K562 (cell line): Measurements from ENCODE around the gene EYA2. TPM values are rescaled to one million over a fixed set of nuclear protein-coding genes. Genes with fewer than 3 reads are reported as not detected.

Experiments
- ATAC-seq: fragments of 200-7000 bp; cut with Tn5 transposase; 3 replicates; pipeline ENCODE4 v1.9.1; 2020; ENCODE audit warnings: moderate library complexity
- BruUV-seq: library from RNA; stranded (reverse); fragments of 400-500 nt; replicated peaks from 2 replicates; lab custom pipeline; 2021; lab: Mats Ljungman, UMichigan
- CTCF ChIA-PET: fragments of 300-600 bp; formaldehyde crosslinking; extraction: SDS; loops from one replicate; lab custom pipeline; 2021; ENCODE audit warnings: low intra/inter-chr PET ratio; lab: Yijun Ruan, JAX
- POLR2A ChIA-PET: fragments of 300-600, 350-650 bp; sonication (Branson Sonifier 250); formaldehyde crosslinking; extraction: SDS; loops from one replicate; lab custom pipeline; 2021; ENCODE audit warnings: antibody characterized with exemption, inconsistent platforms; lab: Yijun Ruan, JAX
- DNase-seq, 4 experiments: peaks; one replicate each; pipeline versions ENCODE4 v3.0.0 to v3.0.0-alpha.2; 2011 to 2018; ENCODE audit warnings: low spot score in 3 of 4, mixed read lengths in 3 of 4; ENCODE audit errors: extremely low read depth in 1 of 4
- FAIRE-seq: peaks from 2 replicates; lab custom pipeline; 2011; peaks lifted over from hg19 to GRCh38; lab: Jason Lieb, UNC
- H2AFZ ChIP-seq: 2 replicates; pipeline ENCODE4 v1.6.0; 2011; ENCODE audit warnings: low read depth, low read length, control low read depth, inconsistent platforms
- H3K27ac ChIP-seq: fragments of 200-600 bp; 3 replicates; pipeline ENCODE4 v1.8.0; 2011; ENCODE audit warnings: low read depth, mild to moderate bottlenecking, control low read depth, inconsistent platforms, low read length, moderate library complexity, mixed read lengths; ENCODE audit errors: extremely low read depth
- H3K27me3 ChIP-seq, 2 experiments: fragments of 300-600 bp in 1 of 2; 2 replicates in 1 of 2; 3 replicates in 1 of 2; pipeline versions ENCODE4 v1.6.0 to v1.8.0; 2011; ENCODE audit warnings: inconsistent platforms in 2 of 2, low read length in 2 of 2, mild to moderate bottlenecking in 1 of 2, mixed read lengths in 1 of 2, moderate library complexity in 1 of 2; ENCODE audit not compliant: control insufficient read depth in 2 of 2, insufficient read depth in 2 of 2
- H3K36me3 ChIP-seq: fragments of 300-600 bp; 3 replicates; pipeline ENCODE4 v1.8.0; 2011; ENCODE audit warnings: mild to moderate bottlenecking, low read length, inconsistent platforms; ENCODE audit not compliant: control insufficient read depth, insufficient read depth
- H3K4me1 ChIP-seq, 2 experiments: fragments of 200-600 bp in 1 of 2; replicated peaks in 1 of 2; 2 replicates in 1 of 2; 3 replicates in 1 of 2; pipeline versions ENCODE4 v1.5.1 to v1.8.0; 2011; ENCODE audit warnings: inconsistent platforms in 2 of 2, low read length in 2 of 2, mild to moderate bottlenecking in 1 of 2, mixed read lengths in 1 of 2, moderate library complexity in 1 of 2; ENCODE audit not compliant: control insufficient read depth in 2 of 2, insufficient read depth in 2 of 2
- H3K4me2 ChIP-seq: 2 replicates; pipeline ENCODE4 v1.6.1; 2011; ENCODE audit warnings: low read length, control low read depth, inconsistent platforms, mixed read lengths; ENCODE audit not compliant: insufficient read depth
- H3K4me3 ChIP-seq: fragments of 200-600 bp; sonication (generic), shearing (Covaris generic); 2 replicates; pipeline ENCODE4 v1.5.1; 2016; ENCODE audit warnings: control low read depth, inconsistent platforms
- H3K79me2 ChIP-seq: fragments of 200-600 bp; 3 replicates; pipeline ENCODE4 v1.8.0; 2011; ENCODE audit warnings: low read length, inconsistent platforms; ENCODE audit not compliant: control insufficient read depth, insufficient read depth
- H3K9ac ChIP-seq, 2 experiments: 2 replicates each; pipeline versions ENCODE4 v1.6.0 to v1.6.1; 2011; ENCODE audit warnings: low read depth in 2 of 2, low read length in 2 of 2, control low read depth in 1 of 2, inconsistent platforms in 1 of 2, mild to moderate bottlenecking in 1 of 2, mixed read lengths in 1 of 2; ENCODE audit not compliant: insufficient read depth in 1 of 2
- H3K9me1 ChIP-seq: one replicate; pipeline ENCODE4 v1.6.0; 2011; ENCODE audit warnings: inconsistent platforms, mild to moderate bottlenecking, low read length, moderate library complexity; ENCODE audit not compliant: control insufficient read depth, insufficient read depth
- H3K9me3 ChIP-seq: replicated peaks from 2 replicates; pipeline ENCODE4 v1.5.1; 2011; ENCODE audit warnings: low read depth, low read length, inconsistent platforms; ENCODE audit not compliant: control insufficient read depth, insufficient read depth
- H4K20me1 ChIP-seq: replicated peaks from 2 replicates; pipeline ENCODE4 v1.6.1; 2011; ENCODE audit warnings: low read length, inconsistent platforms, mixed read lengths; ENCODE audit not compliant: control insufficient read depth, insufficient read depth
- KHSRP ChIP-seq: fragments of 450-650 bp; IDR thresholded peaks from 2 replicates; pipeline ENCODE4 v1.6.1; 2017
- KLF16 ChIP-seq: IDR thresholded peaks from 2 replicates; pipeline ENCODE4 v1.6.1; 2016; ENCODE audit warnings: antibody characterized with exemption
- NBN ChIP-seq: fragments of 450-650 bp; IDR thresholded peaks from 2 replicates; pipeline ENCODE4 v1.6.1; 2016; ENCODE audit warnings: low read depth, mild to moderate bottlenecking
- NCOA1 ChIP-seq: fragments of 450-650 bp; IDR thresholded peaks from 2 replicates; pipeline ENCODE4 v1.6.1; 2016; ENCODE audit warnings: low read depth
- RBM25 ChIP-seq: fragments of 200-400 bp; formaldehyde crosslinking; IDR thresholded peaks from 2 replicates; pipeline ENCODE4 v1.6.1; 2018; ENCODE audit warnings: low read length, low read depth, moderate library complexity; ENCODE audit not compliant: severe bottlenecking
- RCOR1 ChIP-seq, 2 experiments: IDR thresholded peaks; 2 replicates each; pipeline ENCODE4 v1.6.1; 2012; ENCODE audit warnings: low read depth in 2 of 2, low read length in 2 of 2, borderline replicate concordance in 1 of 2, improper control_type of control experiment in 1 of 2
- SMAD3 ChIP-seq: fragments of 450-650 bp; formaldehyde crosslinking; conservative IDR thresholded peaks from 2 replicates; pipeline ENCODE4 v1.4.0; 2020; ENCODE audit warnings: mild to moderate bottlenecking
- ZBTB12 ChIP-seq: fragments of 250-450 bp; sonication (Bioruptor Pico); IDR thresholded peaks from 2 replicates; pipeline ENCODE4 v1.4.0; 2020
- ZBTB2 ChIP-seq: fragments of 450-650 bp; IDR thresholded peaks from 2 replicates; pipeline ENCODE4 v1.6.1; 2016; ENCODE audit warnings: antibody characterized with exemption
- ZNF217 ChIP-seq: sonication (generic); formaldehyde crosslinking; IDR thresholded peaks from 2 replicates; pipeline ENCODE4 v1.8.0; 2022; ENCODE audit warnings: mild to moderate bottlenecking, missing genetic modification reagents
- ZNF695 ChIP-seq: fragments of 450-650 bp; formaldehyde crosslinking; IDR thresholded peaks from 2 replicates; pipeline ENCODE4 v1.4.0; 2020; ENCODE audit warnings: mild to moderate bottlenecking, moderate library complexity
- WGBS: fragments of 100-300 bp; shearing (Covaris generic); methylation state at CpG from one replicate; pipeline ENCODE4 v1.1.6; 2016; ENCODE audit warnings: low coverage, mixed read lengths; ENCODE audit not compliant: insufficient coverage; ENCODE audit errors: missing lambda C conversion rate; 5-methylcytosine and 5-hydroxymethylcytosine counted together
- in situ Hi-C: fragments of 300-500 bp; cut with MboI; formaldehyde crosslinking; loops from 4 replicates; pipeline ENCODE4 v1.15.0; 2018; ENCODE audit warnings: inconsistent platforms, mixed read lengths
- intact Hi-C: fragments of 100-400 bp; cut with micrococcal nuclease; formaldehyde crosslinking; loops from 2 replicates; pipeline ENCODE4 v1.14.2; 2022
- polyA plus RNA-seq, 8 experiments: library from polyadenylated mRNA; depleted of rRNA in 4 of 8; stranded (reverse) in 5 of 8; unstranded in 3 of 8; fragments of >200 nt; fragmentation: Nextera tagmentation in 2 of 8; fragmentation: Illumina TruSeq in 1 of 8; extraction: Ambion mirVana in 2 of 8; extraction: Trizol in 1 of 8; gene quantifications; 2 replicates each; pipeline versions ENCODE4 v1.2.1 to v1.2.3, GENCODE V29; 2011 to 2014; ENCODE audit warnings: inconsistent platforms in 1 of 8, missing spikeins in 1 of 8
- total RNA-seq, 7 experiments: library from RNA; depleted of rRNA in 6 of 7; stranded (reverse); fragments of >200 nt in 6 of 7; fragmentation: Illumina TruSeq in 2 of 7; extraction: Trizol in 2 of 7; gene quantifications; 2 replicates each; pipeline versions ENCODE4 v1.2.1 to v1.2.3, GENCODE V29; 2011 to 2021; ENCODE audit warnings: low replicate concordance in 1 of 7

EYA2 gene
- total and polyA plus RNA-seq, 9 of the 15 experiments (the other 6 are each of a cell fraction or from before 2014, with no cell fraction given): 0.03 TPM; not detected in 8

GRCh38 chr20:47093320-47093966, 198.8 kb downstream of the EYA2 start (continued):
- TF ChIP-seq NBN (no peak), SMAD3 (no peak), ZNF217 (CRISPR knock-in tag) (no peak), ZBTB2 (no peak), KHSRP (no peak), NCOA1 (no peak), KLF16 (no peak)

- Histone ChIP-seq H3K27me3 (peaks cover 10 to 18% of the 10 kb centered on the region in 2 experiments; a peak in 4 of 5 replicates), H3K27ac (no peak overlapping the region), H3K9ac (no peak overlapping the region), H3K36me3 (no peaks in the 10 kb centered on the region), H4K20me1 (no peaks in the 10 kb centered on the region), H3K79me2 (no peaks in the 10 kb centered on the region), H3K4me3 (no peak overlapping the region), H3K9me1 (no peaks in the 10 kb centered on the region), H2AFZ (no peak overlapping the region), H3K9me3 (no peaks in the 10 kb centered on the region; the same call in 1 of the 2 replicates), H3K4me2 (no peak overlapping the region), H3K4me1 (no peaks in the 10 kb centered on the region)
- FAIRE-seq (no peak), DNase-seq (no peak), ATAC-seq (no peak)
- no peak for TF ChIP-seq ZBTB12 (CRISPR knock-in tag)
- no peak for TF ChIP-seq ZNF695
- no peak for TF ChIP-seq RCOR1 (IDR thresholded peaks at IDR 0.05; ENCODE audit: borderline replicate concordance in 1 of 2, low read depth in 2 of 2, low read length in 2 of 2)
- peak; percentile 46 for TF ChIP-seq RBM25
- in situ Hi-C loops: no loop called here
- 6% methylated on average over 1 of the region's 1 CpG for WGBS
- no TSS peak for BruUV-seq
- ChIA-PET POLR2A (no interaction called here), CTCF (no interaction called here)
- intact Hi-C loops: no loop called here
These were observed 201.0 kb downstream of the EYA2 start for GRCh38 chr20:47095690-47096089.
